ENCODE measurements around the gene CAMK2D.

CAMK2D gene

DNA sequence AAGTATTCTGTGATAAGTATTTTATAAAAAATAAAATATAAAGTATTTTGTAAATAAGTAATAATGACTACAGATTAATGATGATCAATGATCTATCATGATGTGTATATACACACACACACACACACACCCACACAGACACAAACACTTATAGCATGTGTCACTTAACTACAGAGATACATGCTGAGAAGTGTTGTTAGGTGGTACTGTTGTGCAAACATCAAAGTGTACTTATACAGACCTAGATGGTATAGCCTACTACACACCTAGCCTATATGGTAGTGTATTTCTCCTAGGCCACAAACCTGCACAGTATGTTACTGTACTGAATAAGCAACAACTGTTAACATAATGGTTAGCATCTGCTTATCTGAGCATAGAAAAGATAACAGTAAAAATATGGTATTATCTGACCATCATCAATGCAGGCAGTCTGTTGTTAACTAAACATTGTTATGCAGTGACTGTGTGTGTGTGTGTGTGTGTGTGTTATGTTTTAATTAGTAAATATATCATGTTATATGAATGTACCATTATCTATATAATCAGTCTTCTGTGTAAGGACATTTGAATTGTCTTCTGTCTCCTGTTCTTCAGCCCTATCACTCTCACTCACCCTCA lies 138.2 kb downstream of the CAMK2D start:
- no peak overlapping the region for H3K27ac ChIP-seq (ENCODE audit: poor library complexity, severe bottlenecking)
- ATAC-seq (ENCODE audit: low read depth) (no peak), DNase-seq (ENCODE audit: low spot score) (no peak)
- TF ChIP-seq, protein P1, sequence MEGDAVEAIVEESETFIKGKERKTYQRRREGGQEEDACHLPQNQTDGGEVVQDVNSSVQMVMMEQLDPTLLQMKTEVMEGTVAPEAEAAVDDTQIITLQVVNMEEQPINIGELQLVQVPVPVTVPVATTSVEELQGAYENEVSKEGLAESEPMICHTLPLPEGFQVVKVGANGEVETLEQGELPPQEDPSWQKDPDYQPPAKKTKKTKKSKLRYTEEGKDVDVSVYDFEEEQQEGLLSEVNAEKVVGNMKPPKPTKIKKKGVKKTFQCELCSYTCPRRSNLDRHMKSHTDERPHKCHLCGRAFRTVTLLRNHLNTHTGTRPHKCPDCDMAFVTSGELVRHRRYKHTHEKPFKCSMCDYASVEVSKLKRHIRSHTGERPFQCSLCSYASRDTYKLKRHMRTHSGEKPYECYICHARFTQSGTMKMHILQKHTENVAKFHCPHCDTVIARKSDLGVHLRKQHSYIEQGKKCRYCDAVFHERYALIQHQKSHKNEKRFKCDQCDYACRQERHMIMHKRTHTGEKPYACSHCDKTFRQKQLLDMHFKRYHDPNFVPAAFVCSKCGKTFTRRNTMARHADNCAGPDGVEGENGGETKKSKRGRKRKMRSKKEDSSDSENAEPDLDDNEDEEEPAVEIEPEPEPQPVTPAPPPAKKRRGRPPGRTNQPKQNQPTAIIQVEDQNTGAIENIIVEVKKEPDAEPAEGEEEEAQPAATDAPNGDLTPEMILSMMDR (IDR thresholded peaks at IDR 0.05; ENCODE audit: poor library complexity, severe bottlenecking), result no peak
- no peak overlapping the region for H3K4me3 ChIP-seq (ENCODE audit: severe bottlenecking)
- H3K27me3 ChIP-seq (ENCODE audit: insufficient read depth, poor library complexity, severe bottlenecking), result no peaks in the 10 kb centered on the region
- no peaks in the 10 kb centered on the region for H3K4me1 ChIP-seq (ENCODE audit: insufficient read depth, poor library complexity, severe bottlenecking)
- no peaks in the 10 kb centered on the region for H3K36me3 ChIP-seq (ENCODE audit: low read depth)
- H3K9me3 ChIP-seq (ENCODE audit: severe bottlenecking), result no peaks in the 10 kb centered on the region

DNA sequence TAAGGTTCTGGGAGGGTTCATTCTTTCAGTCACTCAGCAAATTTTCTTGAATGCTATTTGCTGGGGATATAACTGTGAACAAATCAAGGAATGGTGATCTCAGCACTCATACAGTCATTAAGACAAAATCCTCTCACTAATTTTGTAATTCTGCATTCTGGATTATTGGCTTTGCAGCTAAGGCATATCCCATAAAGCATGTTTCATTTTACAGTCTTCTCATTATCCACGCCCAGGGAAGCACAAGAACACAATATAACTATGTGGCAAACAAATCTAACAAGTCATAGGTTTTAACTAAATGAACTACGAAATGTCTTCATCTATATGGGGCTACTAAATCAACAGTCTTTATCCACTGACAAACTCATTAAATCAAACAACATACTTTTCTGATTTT lies 139.9 kb downstream of the CAMK2D start:
- H3K27me3 ChIP-seq (ENCODE audit: insufficient read depth, poor library complexity, severe bottlenecking), result no peaks in the 10 kb centered on the region
- TF ChIP-seq, protein P1 (IDR thresholded peaks at IDR 0.05; ENCODE audit: poor library complexity, severe bottlenecking), result no peak
- DNase-seq (ENCODE audit: low spot score), result no peak
- ATAC-seq (ENCODE audit: low read depth), result no peak
- no peaks in the 10 kb centered on the region for H3K4me1 ChIP-seq (ENCODE audit: insufficient read depth, poor library complexity, severe bottlenecking)
- no peaks in the 10 kb centered on the region for H3K36me3 ChIP-seq (ENCODE audit: low read depth)
- H3K27ac ChIP-seq (ENCODE audit: poor library complexity, severe bottlenecking), result no peak overlapping the region
- no peak overlapping the region for H3K4me3 ChIP-seq (ENCODE audit: severe bottlenecking)
- no peaks in the 10 kb centered on the region for H3K9me3 ChIP-seq (ENCODE audit: severe bottlenecking)

DNA sequence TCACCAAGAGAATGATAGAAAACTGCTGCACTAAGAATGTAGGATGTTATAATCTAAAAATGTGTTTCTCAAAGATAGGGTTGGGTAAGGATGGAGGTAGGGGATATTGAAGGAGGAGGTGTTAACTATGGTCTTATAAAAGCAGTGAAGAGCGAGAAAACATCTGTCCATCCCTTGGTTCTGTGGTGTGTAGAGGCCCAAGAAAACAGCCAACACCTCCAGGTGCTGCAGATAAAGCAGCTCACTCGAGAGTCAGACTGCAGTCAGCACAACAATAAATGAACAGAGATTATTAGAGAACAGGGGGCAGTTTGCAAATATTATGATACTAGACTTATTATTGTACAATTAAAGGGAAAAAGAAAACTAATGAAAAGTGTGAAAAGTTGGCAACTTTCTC lies 141.5 kb downstream of the CAMK2D start:
- H3K4me1 ChIP-seq (ENCODE audit: insufficient read depth, poor library complexity, severe bottlenecking), result no peaks in the 10 kb centered on the region
- TF ChIP-seq, protein P1 (IDR thresholded peaks at IDR 0.05; ENCODE audit: poor library complexity, severe bottlenecking), result no peak
- ATAC-seq (ENCODE audit: low read depth), result no peak

DNA sequence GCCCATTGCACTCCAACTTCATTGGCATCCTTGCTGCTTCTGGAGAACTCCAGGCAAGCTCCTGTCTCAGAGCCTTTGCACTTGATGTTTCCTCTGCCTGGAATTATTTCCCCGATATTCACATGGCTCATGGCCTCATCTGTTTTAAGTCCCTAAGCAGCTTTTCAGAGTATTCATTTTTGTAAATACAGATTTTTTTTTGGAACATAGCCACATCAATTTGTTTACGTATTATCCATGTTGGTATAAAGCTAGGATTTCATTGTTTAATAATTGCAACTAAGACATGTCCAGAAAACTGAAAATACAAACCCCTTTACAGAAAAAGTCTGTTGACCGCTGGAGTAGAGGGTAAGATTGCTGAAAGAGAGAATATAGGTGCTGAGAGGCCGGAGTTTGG lies 142.0 kb downstream of the CAMK2D start:
- TF ChIP-seq, protein P1 (IDR thresholded peaks at IDR 0.05; ENCODE audit: poor library complexity, severe bottlenecking), result no peak
- no peak for DNase-seq (ENCODE audit: low spot score)
- Histone ChIP-seq H3K9me3 (ENCODE audit: severe bottlenecking) (no peaks in the 10 kb centered on the region), H3K4me3 (ENCODE audit: severe bottlenecking) (no peak overlapping the region), H3K27ac (ENCODE audit: poor library complexity, severe bottlenecking) (no peak overlapping the region), H3K36me3 (ENCODE audit: low read depth) (no peaks in the 10 kb centered on the region), H3K27me3 (ENCODE audit: insufficient read depth, poor library complexity, severe bottlenecking) (no peaks in the 10 kb centered on the region), H3K4me1 (ENCODE audit: insufficient read depth, poor library complexity, severe bottlenecking) (no peaks in the 10 kb centered on the region)
- no peak for ATAC-seq (ENCODE audit: low read depth)

More for the DNA sequence above, 141.5 kb downstream of the CAMK2D start:
- Histone ChIP-seq H3K36me3 (ENCODE audit: low read depth) (no peaks in the 10 kb centered on the region), H3K4me3 (ENCODE audit: severe bottlenecking) (no peak overlapping the region), H3K27ac (ENCODE audit: poor library complexity, severe bottlenecking) (no peak overlapping the region), H3K27me3 (ENCODE audit: insufficient read depth, poor library complexity, severe bottlenecking) (no peaks in the 10 kb centered on the region), H3K9me3 (ENCODE audit: severe bottlenecking) (no peaks in the 10 kb centered on the region)
- DNase-seq (ENCODE audit: low spot score), result no peak

DNA sequence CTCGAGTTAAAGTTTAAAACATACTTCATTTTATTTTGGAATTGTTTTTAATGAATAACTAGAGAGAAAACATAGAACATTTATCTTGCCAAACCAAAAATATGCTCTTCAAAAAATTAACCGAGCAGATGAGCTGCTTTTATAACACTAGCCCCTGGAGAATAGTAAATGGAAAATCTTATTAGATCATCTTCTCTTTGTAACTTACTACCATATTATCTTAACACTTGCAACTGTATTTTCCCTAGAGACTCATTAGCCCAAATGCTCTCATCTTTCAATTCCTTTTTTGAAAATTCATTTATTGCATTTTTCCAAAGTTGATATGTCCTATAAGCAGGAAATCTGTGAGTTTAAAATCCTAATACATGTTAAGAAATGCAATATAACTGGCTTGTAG lies 143.3 kb downstream of the CAMK2D start:
- ATAC-seq (ENCODE audit: low read depth), result no peak
- DNase-seq (ENCODE audit: low spot score), result no peak
- Histone ChIP-seq H3K27ac (ENCODE audit: poor library complexity, severe bottlenecking) (no peak overlapping the region), H3K36me3 (ENCODE audit: low read depth) (no peaks in the 10 kb centered on the region), H3K27me3 (ENCODE audit: insufficient read depth, poor library complexity, severe bottlenecking) (no peaks in the 10 kb centered on the region), H3K4me1 (ENCODE audit: insufficient read depth, poor library complexity, severe bottlenecking) (no peaks in the 10 kb centered on the region), H3K4me3 (ENCODE audit: severe bottlenecking) (no peak overlapping the region), H3K9me3 (ENCODE audit: severe bottlenecking) (no peaks in the 10 kb centered on the region)
- TF ChIP-seq, protein P1 (IDR thresholded peaks at IDR 0.05; ENCODE audit: poor library complexity, severe bottlenecking), result no peak

Data from RWPE2 (cell line).